RWPE2 (cell line): ENCODE measurements around the gene CDC123.
"Not testable (repeated sequence)": the region's sequence is repeated elsewhere in the genome, so short reads cannot be mapped to it uniquely, and the experiment has no call there.

ENCODE experiments used
- ATAC-seq: fragments of 200-7000 bp; cut with Tn5 transposase; 3 replicates; pipeline ENCODE4 v1.9.1; 2021; ENCODE audit warnings: low read depth
- DNase-seq: peaks from one replicate; pipeline ENCODE4 v3.0.0-alpha.2; 2020; ENCODE audit warnings: low spot score
- H3K27ac ChIP-seq: fragments of 450-650 bp; 2 replicates; pipeline ENCODE4 v1.5.1; 2017; ENCODE audit warnings: mild to moderate bottlenecking; ENCODE audit not compliant: poor library complexity, severe bottlenecking
- H3K27me3 ChIP-seq: fragments of 250-450 bp; sonication (Bioruptor Pico); 2 replicates; pipeline ENCODE4 v1.5.1; 2021; ENCODE audit warnings: mild to moderate bottlenecking, moderate library complexity; ENCODE audit not compliant: insufficient read depth, poor library complexity, severe bottlenecking
- H3K36me3 ChIP-seq: fragments of 250-450 bp; sonication (Bioruptor Pico); 2 replicates; pipeline ENCODE4 v1.5.1; 2020; ENCODE audit warnings: low read depth, mild to moderate bottlenecking, moderate library complexity
- H3K4me1 ChIP-seq: fragments of 250-450 bp; sonication (Bioruptor Pico); 2 replicates; pipeline ENCODE4 v1.5.1; 2021; ENCODE audit warnings: mild to moderate bottlenecking, moderate library complexity; ENCODE audit not compliant: insufficient read depth, poor library complexity, severe bottlenecking
- H3K4me3 ChIP-seq: fragments of 250-450 bp; sonication (Bioruptor Pico); 2 replicates; pipeline ENCODE4 v1.5.1; 2021; ENCODE audit warnings: mild to moderate bottlenecking, moderate library complexity; ENCODE audit not compliant: severe bottlenecking
- H3K9me3 ChIP-seq: fragments of 250-450 bp; sonication (Bioruptor Pico); 2 replicates; pipeline ENCODE4 v1.5.1; 2021; ENCODE audit warnings: mild to moderate bottlenecking, moderate library complexity; ENCODE audit not compliant: severe bottlenecking
- CTCF ChIP-seq: fragments of 450-650 bp; IDR thresholded peaks from one replicate; pipeline ENCODE4 v1.5.1; 2017; ENCODE audit warnings: mild to moderate bottlenecking, moderate library complexity; ENCODE audit not compliant: poor library complexity, severe bottlenecking

Gene CDC123

GRCh38 chr10:12287772-12288171 lies 91.8 kb downstream of the CDC123 start:
- no peak for TF ChIP-seq CTCF
- no peaks in the 10 kb centered on the region for H3K9me3 ChIP-seq
- H3K27me3 ChIP-seq: no peaks in the 10 kb centered on the region
- no peaks in the 10 kb centered on the region for H3K36me3 ChIP-seq
- no peak overlapping the region for H3K27ac ChIP-seq
- ATAC-seq (no peak), DNase-seq (no peak)
- no peaks in the 10 kb centered on the region for H3K4me1 ChIP-seq
- H3K4me3 ChIP-seq: no peak overlapping the region

GRCh38 chr10:12297784-12298183 lies 101.8 kb downstream of the CDC123 start:
- H3K27me3 ChIP-seq, DNase-seq, H3K4me3 ChIP-seq, H3K27ac ChIP-seq, H3K9me3 ChIP-seq, ATAC-seq, H3K36me3 ChIP-seq, H3K4me1 ChIP-seq: not testable (repeated sequence)

GRCh38 chr10:12299222-12299965 lies 103.4 kb downstream of the CDC123 start:
- DNase-seq: no peak
- H3K27ac ChIP-seq: no peak overlapping the region
- no peaks in the 10 kb centered on the region for H3K4me1 ChIP-seq
- H3K27me3 ChIP-seq: no peaks in the 10 kb centered on the region
- H3K9me3 ChIP-seq: no peaks in the 10 kb centered on the region
- H3K4me3 ChIP-seq: no peak overlapping the region
- no peak for TF ChIP-seq CTCF
- no peak for ATAC-seq
- H3K36me3 ChIP-seq: no peaks in the 10 kb centered on the region
